Kasumi-1 (cell line): Measurements from ENCODE around the gene VRK2.
"Not testable (repeated sequence)": the region's sequence is repeated elsewhere in the genome, so short reads cannot be mapped to it uniquely, and the experiment has no call there.

Experiments
- DNase-seq, 2 experiments: peaks; one replicate each; lab custom pipeline; 2025; lab: John Stamatoyannopoulos, UW

VRK2 gene

DNA sequence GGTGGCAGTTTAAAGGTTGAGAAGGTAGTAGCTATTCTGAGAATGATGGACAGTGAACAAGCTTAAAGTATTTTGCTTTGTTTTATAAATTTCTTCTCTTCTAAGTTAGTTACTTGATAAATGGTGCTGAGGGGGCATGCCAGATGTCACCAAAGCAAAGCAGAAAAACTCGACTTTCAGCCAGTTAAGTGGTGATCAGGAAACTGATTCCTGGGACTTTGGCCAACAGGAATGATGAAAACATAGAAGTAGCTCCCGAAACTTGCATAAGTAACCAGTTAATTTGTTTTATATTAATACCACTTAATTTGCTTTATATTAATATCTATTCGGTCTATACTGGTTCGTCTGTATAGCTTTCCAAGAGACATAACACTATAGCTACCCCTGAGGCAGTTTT, 111.9 kb downstream of the VRK2 start:
- DNase-seq = no peak

DNA sequence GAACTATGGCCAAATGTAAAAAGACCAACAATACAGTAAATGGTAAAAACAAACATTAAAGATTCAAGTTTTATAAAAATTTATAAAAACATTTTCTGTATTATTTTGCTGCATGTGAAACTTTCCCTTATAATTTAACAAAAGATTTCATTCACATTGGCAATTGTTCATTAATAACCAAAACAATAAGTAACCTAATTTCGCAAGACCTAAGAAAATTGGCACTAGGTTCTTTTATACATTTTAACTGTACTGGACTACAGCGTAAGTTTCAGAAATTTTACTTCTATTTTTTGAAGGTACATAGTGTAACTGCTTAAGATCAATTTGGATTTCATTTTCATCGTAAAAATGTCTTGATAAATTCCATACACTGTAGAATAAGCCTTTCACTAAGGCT, 117.3 kb downstream of the VRK2 start:
- DNase-seq = no peak

- not testable (repeated sequence) for DNase-seq
Observed at GRCh38 chr2:58168130-58168529, 121.5 kb downstream of the VRK2 start.

GRCh38 chr2:58169845-58170244, 123.2 kb downstream of the VRK2 start:
- not testable (repeated sequence) for DNase-seq

DNA sequence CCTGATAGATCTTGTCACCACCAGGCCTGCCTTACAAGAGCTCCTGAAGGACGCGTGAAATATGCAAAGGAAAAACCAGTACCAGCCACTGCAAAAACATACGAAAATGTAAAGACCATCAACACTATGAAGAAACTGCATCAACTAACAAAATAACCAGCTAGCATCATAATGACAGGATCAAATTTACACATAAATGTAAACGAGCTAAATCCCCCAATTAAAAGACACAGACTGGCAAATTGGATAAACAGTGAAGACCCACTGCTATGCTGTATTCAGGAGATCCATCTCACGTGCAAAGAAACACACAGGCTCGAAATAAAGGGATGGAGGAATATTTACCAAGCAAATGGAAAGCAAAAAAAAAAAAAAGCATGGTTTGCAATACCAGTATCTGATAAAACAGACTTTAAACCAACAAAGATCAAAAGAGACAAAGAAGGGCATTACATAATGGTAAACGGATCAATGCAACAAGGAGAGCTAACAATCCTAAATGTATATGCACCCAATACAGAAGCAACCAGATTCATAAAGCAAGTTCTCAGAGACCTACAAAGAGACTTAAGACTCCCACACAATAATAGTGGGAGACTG, 123.8 kb downstream of the VRK2 start:
- not testable (repeated sequence) for DNase-seq

- not testable (repeated sequence) for DNase-seq
Observed at GRCh38 chr2:58171831-58172230, 125.2 kb downstream of the VRK2 start.

DNA sequence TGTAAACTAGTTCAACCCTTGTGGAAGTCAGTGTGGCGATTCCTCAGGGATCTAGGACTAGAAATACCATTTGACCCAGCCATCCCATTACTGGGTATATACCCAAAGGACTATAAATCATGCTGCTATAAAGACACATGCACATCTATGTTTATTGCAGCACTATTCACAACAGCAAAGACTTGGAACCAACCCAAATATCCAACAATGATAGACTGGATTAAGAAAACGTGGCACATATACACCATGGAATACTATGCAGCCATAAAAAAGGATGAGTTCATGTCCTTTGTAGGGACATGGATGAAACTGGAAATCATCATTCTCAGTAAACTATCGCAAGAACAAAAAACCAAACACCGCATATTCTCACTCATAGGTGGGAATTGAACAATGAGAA, 130.6 kb downstream of the VRK2 start:
- DNase-seq = not testable (repeated sequence)

GRCh38 chr2:58180175-58180574, 133.6 kb downstream of the VRK2 start:
- DNase-seq = not testable (repeated sequence)

- no peak for DNase-seq
Observed at GRCh38 chr2:58180635-58181034, 134.0 kb downstream of the VRK2 start.

GRCh38 chr2:58182527-58182926, 135.9 kb downstream of the VRK2 start:
- DNase-seq = no peak

DNA sequence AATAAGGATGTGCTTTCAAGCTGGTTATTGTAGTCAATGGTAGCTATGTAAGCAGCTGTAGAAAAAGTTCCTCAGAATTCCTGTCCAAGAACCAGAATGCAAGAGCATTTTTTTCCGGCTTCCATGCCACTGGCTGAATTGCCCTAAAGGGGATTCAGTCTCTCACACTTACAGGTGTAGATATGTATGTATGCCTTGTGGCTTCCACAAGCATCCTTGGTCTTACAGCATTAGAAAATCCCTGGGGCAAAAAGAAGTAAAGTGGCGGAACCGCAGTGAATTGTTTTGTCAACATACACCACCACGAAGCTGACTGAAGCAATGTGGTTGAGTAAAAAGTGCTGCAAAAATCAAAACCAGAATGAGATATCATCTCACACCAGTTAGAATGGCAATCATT, 139.9 kb downstream of the VRK2 start:
- DNase-seq = no peak

- DNase-seq = not testable (repeated sequence)
Observed at GRCh38 chr2:58187022-58187421, 140.4 kb downstream of the VRK2 start.

DNA sequence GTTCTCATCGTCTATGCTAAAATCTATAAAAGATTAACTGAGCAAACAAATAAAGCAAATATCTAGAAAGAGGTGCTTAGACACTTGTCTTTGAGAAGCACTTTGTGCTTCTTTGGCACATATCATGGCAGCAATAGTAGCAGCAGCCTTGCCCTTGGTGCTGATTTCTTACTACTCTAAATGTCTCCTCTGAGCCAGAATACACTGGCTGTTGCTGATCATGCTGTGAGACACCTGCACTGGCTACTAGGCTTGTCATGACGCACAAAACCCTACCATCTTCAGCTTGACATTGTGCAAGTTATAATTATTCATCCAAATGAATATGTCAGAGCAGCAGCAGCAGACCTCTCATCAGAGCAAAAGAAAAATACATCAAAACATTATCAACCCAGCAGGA, 147.9 kb downstream of the VRK2 start:
- DNase-seq = no peak

GRCh38 chr2:58195662-58196061, 149.1 kb downstream of the VRK2 start:
- no peak for DNase-seq

- DNase-seq = no peak
Observed at GRCh38 chr2:58197894-58198293, 151.3 kb downstream of the VRK2 start.

DNA sequence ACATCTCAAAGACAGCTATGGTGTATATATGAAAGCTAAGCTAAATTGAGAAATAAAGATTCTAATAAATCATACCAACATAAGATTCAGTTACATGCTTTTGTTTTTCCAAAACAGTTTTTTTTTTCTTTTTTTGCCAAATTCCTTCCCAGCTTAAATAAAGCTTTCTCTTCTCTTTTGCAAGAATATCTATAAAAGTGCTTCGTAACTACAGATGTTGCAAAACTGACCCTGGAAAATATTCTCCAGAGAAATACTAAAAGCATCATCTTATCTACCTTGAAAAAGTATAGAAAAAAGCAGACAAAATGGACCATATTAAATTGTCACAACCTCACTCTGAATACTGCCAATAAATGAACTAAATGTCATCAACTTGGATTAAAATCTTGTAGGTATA, 155.8 kb downstream of the VRK2 start:
- no peak for DNase-seq

DNA sequence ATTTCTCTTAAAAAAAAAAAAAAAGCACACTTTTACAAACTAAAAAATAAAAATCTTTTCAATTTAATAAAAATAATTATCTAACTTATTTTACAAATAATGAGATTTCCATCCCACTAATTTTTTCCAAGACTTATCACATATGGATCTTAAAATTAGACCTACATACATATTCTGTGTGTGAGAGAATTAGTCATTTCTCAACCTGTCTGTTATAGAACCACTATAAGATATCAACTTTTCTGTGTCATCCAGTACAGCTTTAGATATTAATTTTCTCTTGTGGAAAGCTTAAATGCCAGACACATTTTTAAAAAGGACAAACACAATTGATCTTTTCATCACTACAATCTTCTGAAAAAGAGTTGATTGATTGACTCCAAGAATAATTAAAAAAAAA, 156.4 kb downstream of the VRK2 start:
- no peak for DNase-seq

GRCh38 chr2:58204195-58204959, 157.8 kb downstream of the VRK2 start:
- no peak for DNase-seq

DNA sequence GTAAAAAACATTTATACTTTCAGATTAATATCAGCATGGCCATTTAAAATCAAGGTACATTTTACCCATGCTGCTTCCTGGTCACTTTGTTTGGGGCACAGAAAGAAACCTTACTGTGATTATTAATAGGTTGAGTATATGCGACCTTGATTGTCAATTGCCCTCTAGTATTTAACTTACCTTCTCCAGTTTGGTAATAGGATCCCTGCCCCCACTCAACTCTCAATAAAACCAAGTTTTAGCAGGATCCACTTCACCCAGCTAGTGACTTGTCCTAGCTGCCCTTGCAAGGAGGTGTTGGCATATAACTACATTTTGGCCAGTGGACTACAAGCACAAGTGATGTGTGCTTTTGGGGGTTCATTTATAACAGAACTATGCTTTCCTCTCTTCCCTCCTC, 160.2 kb downstream of the VRK2 start:
- no peak for DNase-seq

DNA sequence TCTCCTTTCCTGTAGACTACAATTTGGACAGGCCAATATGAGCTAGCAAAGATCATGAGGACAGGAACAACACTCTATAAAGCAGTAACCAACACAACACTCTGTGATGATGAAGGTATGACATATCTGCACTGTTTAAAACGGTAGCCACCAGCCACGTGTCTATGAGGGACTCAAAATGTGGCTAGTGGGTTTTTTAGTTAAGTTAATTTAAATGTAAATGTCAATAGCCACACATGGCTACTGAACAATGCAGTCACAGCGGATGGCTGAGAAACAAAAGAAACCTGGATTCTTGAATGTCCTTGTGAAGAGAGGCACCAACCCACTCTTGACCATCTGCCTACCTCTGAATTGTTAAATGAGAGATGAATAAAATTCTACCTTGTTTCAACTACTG, 160.6 kb downstream of the VRK2 start:
- no peak for DNase-seq
